Measurements from ENCODE around the gene DPH6.

The DPH6 gene

DNA sequence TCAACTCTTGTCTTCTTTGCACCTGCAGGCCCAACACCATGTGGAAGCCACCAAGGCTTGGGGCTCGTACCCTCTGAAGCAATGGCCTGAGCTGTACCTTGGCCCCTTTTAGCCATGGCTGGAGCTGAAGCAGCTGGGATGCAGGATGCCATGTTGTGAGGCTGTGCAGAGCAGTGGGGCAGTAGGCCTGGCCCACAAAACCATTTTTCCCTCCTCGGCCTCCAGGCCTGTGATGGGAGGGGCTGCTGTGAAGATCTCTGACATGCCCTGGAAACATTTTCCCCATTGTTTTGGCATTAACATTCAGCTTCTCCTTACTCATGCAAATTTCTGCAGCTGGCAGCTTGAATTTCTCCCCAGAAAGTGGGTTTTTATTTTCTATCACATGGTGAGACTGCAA lies 58.5 kb downstream of the DPH6 start:
- in situ Hi-C loops (cut with MboI; ENCODE audit: low sequenced_read_pairs): no loop called here

DNA sequence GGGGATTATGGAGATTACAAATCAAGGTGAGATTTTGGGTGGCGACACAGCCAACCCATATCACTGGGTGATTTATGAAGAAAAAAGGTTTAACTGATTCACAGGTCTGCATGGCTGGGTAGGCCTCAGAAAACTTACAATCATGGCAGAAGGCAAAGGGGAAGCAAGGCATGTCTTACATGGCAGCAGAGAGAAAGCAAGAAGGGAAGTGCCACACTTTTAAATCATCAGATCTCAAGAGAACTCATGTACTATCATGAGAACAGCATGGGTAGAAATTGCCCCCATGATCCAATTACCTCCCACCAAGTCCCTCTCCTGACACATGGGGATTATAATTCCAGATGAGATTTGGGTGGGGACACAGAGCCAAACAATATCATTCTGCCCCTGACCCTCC lies 59.7 kb downstream of the DPH6 start:
- in situ Hi-C loops (cut with MboI; ENCODE audit: low sequenced_read_pairs): no loop called here

- in situ Hi-C loops (cut with MboI; ENCODE audit: low sequenced_read_pairs): no loop called here
Measured at GRCh38 chr15:35485411-35485810, 60.6 kb downstream of the DPH6 start.

DNA sequence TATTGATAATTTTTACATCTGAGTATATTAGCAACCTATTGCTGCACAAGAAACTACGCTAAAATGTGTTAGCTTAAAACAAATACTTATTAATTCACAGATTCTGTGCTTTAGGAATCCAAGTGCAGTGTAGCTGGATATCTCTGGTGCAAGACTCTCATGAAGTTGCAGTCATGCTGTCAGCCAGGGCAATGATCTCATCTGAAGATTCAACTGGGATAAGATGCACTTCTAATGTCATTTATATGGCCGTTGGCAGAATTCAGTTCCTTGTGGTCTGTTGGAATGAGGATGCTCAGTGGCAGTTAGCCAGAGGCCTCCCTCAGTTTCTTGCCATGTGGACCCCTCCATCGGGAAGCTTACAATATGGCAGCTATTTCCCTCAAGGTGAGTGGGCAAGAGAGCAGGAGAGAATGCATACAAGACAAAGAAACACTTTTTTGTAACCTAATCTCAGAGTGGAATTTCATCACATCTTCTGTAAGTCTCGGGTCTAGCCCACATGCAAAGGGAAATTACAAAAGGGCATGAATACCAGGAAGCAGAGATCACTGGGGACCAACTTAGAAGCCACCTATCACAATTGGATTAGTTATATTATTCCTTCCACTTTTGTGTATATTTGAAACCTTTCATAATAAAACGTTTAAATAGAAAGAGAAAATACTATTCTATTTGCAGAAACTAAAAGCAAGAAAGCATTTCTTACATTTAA lies 61.6 kb downstream of the DPH6 start:
- in situ Hi-C loops (cut with MboI; ENCODE audit: low sequenced_read_pairs): no loop called here

GRCh38 chr15:35481992-35482391 lies 64.0 kb downstream of the DPH6 start:
- in situ Hi-C loops (cut with MboI; ENCODE audit: low sequenced_read_pairs): no loop called here

DNA sequence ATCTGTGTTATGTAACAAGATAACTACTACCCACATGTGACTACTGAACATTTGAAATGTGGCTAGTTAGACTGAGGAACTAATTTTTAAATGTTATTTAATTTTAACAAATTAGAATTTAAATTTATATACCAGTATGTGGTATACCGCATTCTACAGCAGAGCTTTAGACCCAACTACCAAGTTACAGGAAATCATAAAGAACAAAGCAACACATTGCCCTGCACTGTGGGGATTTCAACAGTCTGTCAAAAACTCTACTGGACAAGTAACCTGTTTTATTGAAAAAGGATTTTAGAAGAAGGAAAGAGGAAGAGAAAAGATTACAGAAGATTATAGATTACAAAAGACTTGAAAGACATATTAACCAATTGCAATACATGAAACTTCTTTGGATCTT lies 64.9 kb downstream of the DPH6 start:
- in situ Hi-C loops (cut with MboI; ENCODE audit: low sequenced_read_pairs): no loop called here

DNA sequence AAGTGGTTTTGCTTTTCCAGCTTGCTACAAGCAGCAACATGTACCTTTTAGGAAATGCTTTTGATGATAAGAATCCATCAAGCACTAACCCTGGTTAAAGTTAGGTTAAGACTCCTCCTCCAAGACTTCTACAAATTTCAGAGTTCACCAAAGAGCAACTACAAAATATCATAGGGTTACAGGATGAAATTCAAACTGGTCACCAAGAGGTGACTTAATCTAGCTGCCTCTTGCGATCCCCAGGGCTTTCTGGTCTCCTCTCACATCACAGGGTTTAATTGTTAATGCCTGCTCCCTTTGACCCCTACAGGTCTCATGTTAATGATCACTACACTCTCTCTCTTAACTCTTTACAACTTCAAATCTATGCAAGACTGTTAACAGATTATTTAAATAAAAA lies 66.5 kb downstream of the DPH6 start:
- in situ Hi-C loops (cut with MboI; ENCODE audit: low sequenced_read_pairs): no loop called here

GRCh38 chr15:35477312-35478262 lies 68.4 kb downstream of the DPH6 start:
- in situ Hi-C loops (cut with MboI; ENCODE audit: low sequenced_read_pairs): no loop called here

DNA sequence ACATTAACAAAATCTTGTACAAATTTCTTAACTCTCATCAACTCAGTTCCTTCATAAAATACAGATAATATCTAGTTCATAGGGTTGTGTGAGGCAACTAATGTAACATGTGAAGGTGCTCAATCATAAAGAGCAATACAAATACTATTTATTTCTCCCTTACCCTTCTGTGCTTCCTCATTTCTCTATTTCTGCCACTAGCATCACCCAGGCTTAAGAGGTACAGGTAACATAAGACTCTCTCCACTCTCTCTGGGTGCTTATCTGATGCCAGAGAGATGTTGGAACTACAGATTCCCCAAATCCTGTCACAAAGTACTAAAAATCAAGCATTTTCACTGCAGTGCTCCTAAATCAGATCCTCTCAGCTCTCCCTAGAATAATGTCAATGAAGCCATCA lies 74.9 kb downstream of the DPH6 start:
- in situ Hi-C loops (cut with MboI; ENCODE audit: low sequenced_read_pairs): no loop called here

DNA sequence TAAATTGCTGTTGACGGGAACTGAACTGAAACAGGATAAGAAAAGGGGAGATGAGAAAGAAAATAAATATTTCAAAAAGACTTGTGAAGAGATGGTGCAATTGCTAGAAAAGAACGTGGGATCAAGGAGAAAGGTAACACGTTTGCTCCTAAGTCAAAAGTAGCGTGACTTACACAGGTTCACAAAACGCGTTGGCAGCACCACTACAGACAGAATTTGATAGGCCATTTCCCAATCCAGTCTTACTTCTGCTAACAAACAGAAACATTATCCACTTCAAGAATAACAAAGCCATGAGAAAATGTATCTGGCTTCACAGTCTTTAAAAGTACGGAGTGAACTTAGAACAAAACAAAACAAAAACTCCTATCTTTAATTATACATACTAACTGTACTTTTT lies 75.5 kb downstream of the DPH6 start:
- in situ Hi-C loops (cut with MboI; ENCODE audit: low sequenced_read_pairs): no loop called here

DNA sequence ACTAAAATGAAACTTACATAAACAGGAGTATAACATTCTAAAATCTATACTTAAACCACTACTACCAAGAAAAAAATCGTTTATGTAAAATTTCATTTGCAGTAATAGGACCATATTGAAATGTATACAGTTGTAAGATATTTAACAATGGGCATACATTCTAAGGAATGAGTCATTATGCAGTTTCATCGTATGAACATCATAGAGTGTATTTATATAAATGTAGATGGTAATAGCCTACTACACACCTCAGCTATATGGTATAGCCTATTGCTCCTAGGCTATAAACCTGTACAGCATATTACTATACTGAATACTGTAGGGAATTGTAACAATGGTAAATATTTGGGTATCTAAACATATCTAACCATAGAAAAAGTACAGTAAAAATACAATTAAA lies 79.5 kb downstream of the DPH6 start:
- in situ Hi-C loops (cut with MboI; ENCODE audit: low sequenced_read_pairs): no loop called here

DNA sequence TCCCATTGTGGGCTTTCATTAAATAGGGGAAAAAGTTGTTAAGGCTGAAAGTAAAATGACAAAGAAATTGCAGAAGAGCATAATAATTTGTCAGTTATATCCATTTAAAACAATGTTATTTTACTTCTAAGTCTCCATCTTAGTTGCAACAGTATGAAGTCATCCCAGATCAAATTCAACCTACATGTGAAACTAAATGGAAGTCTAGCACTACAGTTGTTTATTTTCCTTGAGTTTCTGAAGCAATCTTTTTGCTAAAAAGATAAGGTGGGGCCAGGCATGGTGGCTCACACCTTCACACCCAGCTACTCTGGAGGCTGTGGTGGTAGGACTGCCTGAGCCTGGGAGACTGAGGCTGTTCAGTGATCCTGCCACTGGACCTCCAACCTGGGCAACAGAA lies 80.2 kb downstream of the DPH6 start:
- in situ Hi-C loops (cut with MboI; ENCODE audit: low sequenced_read_pairs): no loop called here

GRCh38 chr15:35460616-35461015 lies 85.3 kb downstream of the DPH6 start:
- in situ Hi-C loops (cut with MboI; ENCODE audit: low sequenced_read_pairs): no loop called here

- in situ Hi-C loops (cut with MboI; ENCODE audit: low sequenced_read_pairs): no loop called here
Measured at GRCh38 chr15:35458176-35458856, 87.6 kb downstream of the DPH6 start.

GRCh38 chr15:35455201-35455600 lies 90.8 kb downstream of the DPH6 start:
- in situ Hi-C loops (cut with MboI; ENCODE audit: low sequenced_read_pairs): no loop called here

GRCh38 chr15:35450492-35450891 lies 95.5 kb downstream of the DPH6 start:
- in situ Hi-C loops (cut with MboI; ENCODE audit: low sequenced_read_pairs): no loop called here

GRCh38 chr15:35448294-35448693 lies 97.7 kb downstream of the DPH6 start:
- in situ Hi-C loops (cut with MboI; ENCODE audit: low sequenced_read_pairs): loop anchor here (25.0 kb wide), 1 partner anchor 361 kb away; the partner anchor contains the start of gene NANOGP8

DNA sequence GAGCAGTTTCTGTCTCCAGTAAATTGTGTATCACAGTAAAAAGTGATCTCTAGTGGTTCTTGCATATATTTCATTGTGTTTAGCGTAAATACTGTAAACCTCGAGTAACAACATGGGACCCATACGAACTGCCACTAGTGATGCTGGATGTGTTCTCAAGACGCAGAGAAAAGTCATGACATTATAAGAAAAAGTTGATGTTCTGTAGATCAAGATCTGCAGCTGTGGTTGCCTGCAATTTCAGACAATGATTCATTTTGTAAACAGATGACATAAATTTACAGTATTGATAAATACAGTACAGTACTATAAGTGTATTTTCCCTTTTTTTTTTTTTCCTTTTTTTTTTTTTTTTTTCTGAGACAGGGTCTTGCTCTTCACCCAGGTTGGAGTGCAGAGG lies 100.1 kb downstream of the DPH6 start:
- in situ Hi-C loops (cut with MboI; ENCODE audit: low sequenced_read_pairs): loop anchor here (25.0 kb wide), 1 partner anchor 359 kb away; the partner anchor contains the start of gene NANOGP8

DNA sequence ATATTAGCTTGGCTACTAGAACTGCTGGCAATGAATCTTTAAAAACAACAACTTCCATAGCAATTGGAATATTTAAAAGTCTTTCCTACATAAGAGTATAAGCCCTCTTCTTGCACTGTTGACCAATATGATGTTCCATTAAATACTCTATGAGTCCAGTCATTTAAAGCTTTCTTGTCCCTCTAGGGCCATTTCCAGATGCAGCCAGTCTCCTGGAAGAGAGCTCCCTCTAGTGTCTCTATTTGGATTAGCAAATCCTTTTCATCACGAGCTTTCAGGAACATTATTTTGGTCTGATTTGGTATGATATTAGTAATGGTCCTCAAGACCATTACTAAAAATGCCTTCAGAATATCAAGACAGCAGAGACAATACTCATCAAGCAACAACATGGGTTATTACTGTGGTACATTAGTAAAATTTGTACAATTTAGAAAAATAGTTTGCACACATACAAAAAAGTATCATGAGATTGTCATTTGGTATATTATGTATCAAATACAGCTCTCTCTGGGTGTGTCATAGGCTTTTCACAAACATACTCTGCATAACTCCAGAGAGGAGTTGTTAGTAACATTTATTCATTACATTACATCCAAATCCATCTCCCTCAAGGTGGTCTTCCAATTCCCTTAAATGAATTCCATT lies 101.3 kb downstream of the DPH6 start:
- in situ Hi-C loops (cut with MboI; ENCODE audit: low sequenced_read_pairs): loop anchor here (25.0 kb wide), 1 partner anchor 357 kb away; the partner anchor contains the start of gene NANOGP8

- in situ Hi-C loops (cut with MboI; ENCODE audit: low sequenced_read_pairs): loop anchor here (25.0 kb wide), 1 partner anchor 356 kb away; the partner anchor contains the start of gene NANOGP8
Measured at GRCh38 chr15:35443376-35443775, 102.6 kb downstream of the DPH6 start.

DNA sequence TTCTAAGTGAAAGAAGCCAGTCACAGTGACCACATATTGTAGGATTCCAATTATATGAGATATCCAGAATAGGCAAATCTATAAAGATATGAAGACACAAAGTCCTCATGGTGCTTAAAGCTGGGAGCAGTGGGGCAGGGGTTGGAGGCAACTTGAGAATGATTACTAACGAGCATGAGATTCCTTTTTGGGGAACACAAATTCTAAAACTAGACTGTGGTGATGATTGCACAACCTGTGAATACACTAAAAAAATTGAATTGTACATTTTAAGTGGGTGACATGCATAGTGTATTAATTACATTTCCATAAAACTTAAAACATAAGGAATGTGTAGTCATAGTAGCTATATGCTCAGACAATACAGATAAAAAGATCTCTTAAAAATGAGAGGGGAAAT lies 103.2 kb downstream of the DPH6 start:
- in situ Hi-C loops (cut with MboI; ENCODE audit: low sequenced_read_pairs): loop anchor here (25.0 kb wide), 1 partner anchor 355 kb away; the partner anchor contains the start of gene NANOGP8

Measured in HL-60/S4 treated with retinoic acid at 250 ng/mL for 4 days and 3 days (cell line).